LNCAP (cell line): Measurements from ENCODE around the gene NR3C1.

Experiments
- CTCF ChIP-seq: fragments of 450-650 bp; IDR thresholded peaks from 2 replicates; pipeline ENCODE4 v1.5.1; 2017; ENCODE audit warnings: mild to moderate bottlenecking

Gene NR3C1

GRCh38 chr5:143442385-143442784, 38.9 kb upstream of the NR3C1 start:
- no peak for TF ChIP-seq CTCF

DNA sequence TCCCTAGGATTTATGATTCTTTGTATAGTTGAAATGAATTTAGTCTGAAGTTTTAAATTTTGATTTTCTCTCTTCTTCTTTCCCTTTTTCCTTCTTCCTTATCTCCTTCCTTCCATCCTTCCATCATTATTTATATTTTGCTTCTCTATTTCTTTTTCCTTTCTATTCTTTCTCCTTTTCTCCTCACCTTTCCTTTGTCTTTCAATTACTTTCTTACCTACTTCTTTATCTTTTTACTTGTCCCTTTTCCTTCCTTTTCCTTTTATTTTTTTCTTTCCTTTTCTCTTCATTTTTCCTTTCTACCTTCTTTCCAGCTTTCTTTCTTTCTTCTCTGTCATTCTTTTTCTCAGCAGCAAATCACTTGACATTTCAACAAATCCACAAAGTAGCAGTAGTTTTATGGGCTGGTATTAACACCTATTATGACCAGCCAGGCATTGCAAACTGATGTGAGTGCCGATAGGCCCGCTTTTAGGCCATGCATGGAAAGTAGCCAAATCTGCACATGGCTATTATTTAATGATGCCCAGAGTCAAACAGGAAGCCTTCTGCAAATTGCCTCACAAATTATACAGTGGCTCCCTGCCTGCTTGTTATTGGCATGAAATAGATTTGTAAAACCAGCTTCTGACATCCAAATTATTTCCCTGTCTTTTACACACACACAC, 37.1 kb upstream of the NR3C1 start:
- no peak for TF ChIP-seq CTCF

DNA sequence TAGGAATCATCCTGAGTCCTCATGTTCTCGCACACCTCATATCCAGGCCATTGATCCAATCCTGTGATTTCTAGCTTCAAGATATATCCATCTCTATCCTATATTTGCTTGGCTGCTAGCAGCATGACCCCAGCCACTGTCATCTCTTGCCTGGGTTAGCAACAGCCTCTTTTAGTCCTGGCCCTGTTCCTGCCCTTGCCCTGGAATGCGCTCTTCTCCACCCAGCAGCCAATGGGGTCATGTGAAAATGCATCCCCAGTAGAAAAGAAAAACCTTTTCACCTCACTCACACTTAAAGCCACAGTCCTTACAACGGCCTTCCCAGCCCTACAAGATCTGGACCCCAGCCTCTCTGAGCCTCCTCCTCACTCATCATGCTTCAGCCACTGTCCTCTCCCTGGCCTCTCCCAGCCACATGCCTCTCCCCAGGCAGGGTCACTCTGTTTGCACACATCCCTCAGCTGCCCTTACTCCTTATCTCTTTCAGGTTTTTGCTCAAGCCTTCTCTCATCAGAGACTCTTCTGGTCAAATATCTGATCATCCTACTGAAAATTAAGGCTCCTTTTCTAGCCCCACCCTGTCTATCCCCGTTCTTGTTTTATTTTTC, 34.3 kb upstream of the NR3C1 start:
- no peak for TF ChIP-seq CTCF

GRCh38 chr5:143436871-143437270, 33.4 kb upstream of the NR3C1 start:
- TF ChIP-seq CTCF = no peak

DNA sequence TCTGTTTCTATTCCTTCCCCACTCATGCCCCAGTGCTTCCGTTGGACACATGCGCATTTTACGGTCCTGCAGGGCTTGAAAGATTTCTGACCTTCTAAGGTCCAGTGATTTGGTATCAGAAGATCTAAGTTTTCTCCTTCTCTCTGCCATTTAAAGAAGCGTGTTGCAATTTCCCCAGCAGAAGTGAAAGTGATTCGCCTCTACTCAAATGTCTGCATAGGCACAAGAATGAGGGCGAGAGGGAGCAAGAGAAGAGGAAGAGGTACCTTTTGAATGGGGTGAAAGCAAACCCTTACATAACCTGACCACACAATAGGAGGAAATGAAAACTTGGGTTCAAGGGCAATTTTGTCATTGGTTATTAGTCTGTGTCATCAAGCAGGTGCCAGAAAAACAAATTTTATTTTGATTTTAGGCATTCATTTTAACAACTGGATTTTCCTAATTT, 31.7 kb upstream of the NR3C1 start:
- TF ChIP-seq CTCF = no peak

- no peak for TF ChIP-seq CTCF
Observed at GRCh38 chr5:143434261-143435209, 31.0 kb upstream of the NR3C1 start.

DNA sequence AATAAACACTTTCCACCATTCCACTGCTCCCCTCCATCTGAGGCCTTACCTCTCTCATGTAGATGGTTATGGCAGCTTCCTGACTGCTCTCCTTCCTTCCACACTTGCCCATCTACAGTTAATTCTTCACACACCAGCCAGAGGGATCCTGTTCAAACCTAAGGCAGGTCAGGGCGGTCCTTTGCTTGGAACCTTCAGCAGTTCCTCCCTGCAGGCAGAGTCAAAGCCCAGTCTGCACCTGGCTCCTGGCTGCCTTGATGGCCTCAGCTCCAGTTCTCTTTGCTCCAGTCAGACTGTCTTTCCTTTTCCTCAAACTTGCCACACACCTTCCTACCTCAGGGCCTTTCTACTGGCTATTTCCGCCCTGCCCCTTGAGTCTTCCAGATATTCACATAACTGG, 30.2 kb upstream of the NR3C1 start:
- TF ChIP-seq CTCF = no peak
